Aorta (tissue), 5 donors: ENCODE measurements around the gene KRT83. TPM values are rescaled to one million over a fixed set of nuclear protein-coding genes. Genes with fewer than 3 reads are reported as not detected.
A peak's percentile ranks its signal among the peaks of the same experiment; 100 is the strongest.

Source experiments
- ATAC-seq: fragments of 200-7000 bp; cut with Tn5 transposase; one replicate; pipeline ENCODE4 v1.9.1; 2022; ENCODE audit warnings: moderate library complexity; ENCODE audit not compliant: low FRiP score
- DNase-seq, 2 donors: peaks; one replicate each; pipeline ENCODE4 v3.0.0-alpha.2; 2020
- H3K27ac ChIP-seq, 2 donors: one replicate each; pipeline ENCODE4 v1.5.1; 2013; ENCODE audit warnings: low read length in 2 of 2, mild to moderate bottlenecking in 2 of 2, moderate library complexity in 2 of 2, control low read depth in 1 of 2, inconsistent platforms in 1 of 2, low read depth in 1 of 2
- H3K27me3 ChIP-seq, 2 donors: one replicate each; pipeline ENCODE4 v1.6.1; 2013; ENCODE audit warnings: control low read depth in 1 of 2, low read length in 1 of 2, mild to moderate bottlenecking in 1 of 2, moderate library complexity in 1 of 2; ENCODE audit not compliant: insufficient read depth in 2 of 2, control insufficient read depth in 1 of 2
- H3K36me3 ChIP-seq, 2 donors: one replicate each; pipeline ENCODE4 v1.6.1; 2013; ENCODE audit warnings: control low read depth in 1 of 2, low read length in 1 of 2, mild to moderate bottlenecking in 1 of 2; ENCODE audit not compliant: insufficient read depth in 2 of 2, control insufficient read depth in 1 of 2
- H3K4me1 ChIP-seq, 2 donors: one replicate each; pipeline ENCODE4 v1.6.1; 2013; ENCODE audit warnings: low read length in 2 of 2, control low read depth in 1 of 2, mild to moderate bottlenecking in 1 of 2, moderate library complexity in 1 of 2; ENCODE audit not compliant: insufficient read depth in 2 of 2, control insufficient read depth in 1 of 2
- H3K4me3 ChIP-seq, 2 donors: one replicate each; pipeline ENCODE4 v1.5.1; 2013; ENCODE audit warnings: low read length in 2 of 2, control low read depth in 1 of 2, mild to moderate bottlenecking in 1 of 2
- H3K9me3 ChIP-seq: one replicate; pipeline ENCODE4 v1.6.1; 2013; ENCODE audit warnings: mild to moderate bottlenecking, low read length; ENCODE audit not compliant: control insufficient read depth
- WGBS, 2 donors: extraction: QIAGEN DNeasy Blood & Tissue Kit; methylation state at CpG; one replicate each; pipeline ENCODE4 v1.1.7; 2013; 5-methylcytosine and 5-hydroxymethylcytosine counted together
- intact Hi-C, 2 donors: fragments of 100-400 bp; cut with DNase I; formaldehyde crosslinking; loops; one replicate each; pipeline versions ENCODE4 v1.14.2 to v1.15.0; 2022
- polyA plus RNA-seq, 2 donors: library from polyadenylated mRNA; stranded (reverse); fragments of 200-250 nt; gene quantifications; one replicate each; pipeline ENCODE4 v1.2.3, GENCODE V29; 2013
- total RNA-seq, 2 donors: library from RNA; stranded (reverse); fragmentation: NEBNext Ultra II Directional; extraction: Animal tissue kit (Norgen Biotek cat#: 25700); gene quantifications; one replicate each; pipeline ENCODE4 v1.2.1, GENCODE V29; 2021
- donor health status: healthy with polysubstance abuse.
- donor health status: Bipolar disorder and iron deficiency.
- donor health status: DM: no; HTN: no; CAD: no.
- donor health status: DM: no; HTN: no; CAD: no.
- donor health status: DM: yes; HTN: yes; CAD: no.

KRT83 gene
- total and polyA plus RNA-seq, 4 donors: not detected

DNA sequence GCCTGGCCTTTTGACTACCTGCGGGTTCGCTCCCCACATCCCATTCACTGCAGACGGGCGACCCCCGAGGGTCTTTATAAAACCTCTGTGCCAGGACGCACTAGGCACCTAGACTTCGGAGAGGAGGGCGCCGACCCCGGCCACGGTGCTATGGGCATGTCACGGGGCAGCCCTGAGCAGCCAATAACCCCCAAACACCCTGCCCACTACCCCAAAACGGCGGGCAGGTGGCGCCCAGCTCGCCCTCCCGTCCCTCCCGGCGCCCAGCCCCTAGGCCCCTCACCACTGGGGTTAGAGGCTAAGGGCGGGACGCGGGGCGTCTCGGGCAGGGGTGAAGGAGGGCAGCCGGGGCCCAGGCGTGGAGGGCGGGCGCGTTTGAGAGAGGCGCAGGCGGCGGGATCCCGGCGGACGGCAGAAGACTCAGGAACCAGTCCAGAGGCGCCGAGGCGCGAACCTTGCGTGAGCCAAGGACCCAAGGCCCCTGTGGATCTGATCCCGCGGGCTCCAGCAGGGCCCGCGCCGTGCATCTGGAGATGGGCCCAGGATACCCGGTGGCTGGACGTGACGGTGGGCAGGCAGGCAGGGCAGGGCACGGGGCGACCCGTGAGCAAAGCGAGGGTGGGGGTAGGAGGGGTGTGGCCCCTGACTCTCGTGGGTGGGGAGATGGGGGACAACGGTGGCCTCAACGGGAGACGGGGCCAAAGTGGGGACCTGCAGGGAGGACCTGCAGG lies 35.0 kb upstream of the KRT83 start:
- DNase-seq: peak in 1 of 2 donors; percentile 71

DNA sequence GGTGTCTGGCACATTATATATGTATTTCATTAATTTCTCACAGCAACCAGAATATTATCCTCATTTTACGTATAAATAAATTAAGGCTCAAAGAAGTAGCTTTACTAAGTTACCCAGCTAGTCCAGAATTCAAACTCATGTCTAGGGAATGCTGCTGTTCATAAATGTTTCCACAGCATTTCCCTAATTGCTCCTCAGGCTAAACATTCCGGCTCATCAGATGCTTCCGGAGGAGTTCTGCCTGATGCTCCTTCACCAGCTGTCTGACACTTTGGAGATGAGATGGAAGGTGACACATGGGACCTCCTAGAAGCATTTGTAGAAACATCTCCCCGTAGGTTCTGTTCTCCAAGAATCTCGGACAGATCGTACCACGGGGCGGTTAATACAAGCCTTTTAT lies 34.0 kb upstream of the KRT83 start:
- 95 to 96% methylated on average over 8 of the region's 8 CpGs for WGBS, 2 donors
- ATAC-seq (no peak), DNase-seq (no peak)
- Histone ChIP-seq H3K27me3 (no peaks in the 10 kb centered on the region), H3K27ac (no peak overlapping the region), H3K4me3 (no peak overlapping the region), H3K36me3 (no peaks in the 10 kb centered on the region), H3K4me1 (no peaks in the 10 kb centered on the region), H3K9me3 (no peaks in the 10 kb centered on the region)
- intact Hi-C loops: no loop called here

More for the DNA sequence above, 35.0 kb upstream of the KRT83 start:
- no peak overlapping the region for H3K27ac ChIP-seq
- 91 to 92% methylated on average over 56 of the region's 56 CpGs for WGBS, 2 donors
- no peak overlapping the region for H3K4me3 ChIP-seq
- H3K27me3 ChIP-seq: no peaks in the 10 kb centered on the region
- ATAC-seq: no peak
- H3K4me1 ChIP-seq: no peaks in the 10 kb centered on the region
- no peaks in the 10 kb centered on the region for H3K36me3 ChIP-seq
- intact Hi-C loops: no loop called here
- H3K9me3 ChIP-seq: no peaks in the 10 kb centered on the region

DNA sequence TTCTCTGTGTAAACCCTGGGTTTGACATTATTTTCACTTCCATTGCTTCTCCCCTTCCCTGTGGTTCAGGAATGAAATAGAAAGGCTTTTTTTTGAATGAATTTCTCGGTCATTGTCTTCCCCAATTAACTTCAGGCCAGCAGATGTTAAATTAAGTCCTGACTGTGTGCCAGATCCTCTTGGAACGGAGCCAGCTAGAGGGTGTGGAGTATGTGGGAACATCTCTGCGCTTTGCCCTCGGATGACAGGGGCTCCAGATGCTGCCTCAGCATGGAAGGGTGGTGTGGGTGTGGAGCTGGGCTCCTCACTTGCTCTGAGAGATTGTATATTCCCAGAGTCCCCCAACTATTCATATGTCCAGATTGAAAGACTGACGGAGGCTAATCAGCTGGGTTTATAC lies 33.0 kb upstream of the KRT83 start:
- H3K27ac ChIP-seq: no peak overlapping the region
- no peak overlapping the region for H3K4me3 ChIP-seq
- no peaks in the 10 kb centered on the region for H3K36me3 ChIP-seq
- no peaks in the 10 kb centered on the region for H3K9me3 ChIP-seq
- DNase-seq (no peak), ATAC-seq (no peak)
- WGBS, 2 donors: 40 to 49% methylated on average over 5 of the region's 5 CpGs
- no peaks in the 10 kb centered on the region for H3K4me1 ChIP-seq
- intact Hi-C loops: no loop called here
- H3K27me3 ChIP-seq: no peaks in the 10 kb centered on the region

DNA sequence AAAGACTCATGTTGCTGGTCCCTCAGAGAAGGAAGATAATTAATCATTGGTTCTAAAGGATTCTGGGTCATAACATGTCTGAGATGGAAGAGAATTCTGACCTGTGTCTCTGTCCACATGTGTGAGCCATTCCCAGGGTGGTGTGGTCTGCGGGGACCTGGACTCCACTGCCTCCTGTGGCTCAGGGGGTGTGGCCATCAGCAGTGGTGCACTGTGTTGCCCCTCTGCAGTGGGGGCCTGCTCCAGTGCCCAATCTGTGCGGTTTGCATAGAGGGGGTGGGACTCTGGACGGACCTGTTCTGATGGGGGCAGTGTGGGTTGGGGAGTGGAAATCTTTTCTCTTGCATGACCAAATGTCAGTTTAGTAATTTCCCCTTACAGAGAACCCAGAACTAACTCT lies 32.6 kb upstream of the KRT83 start:
- Histone ChIP-seq H3K27ac (no peak overlapping the region), H3K4me3 (no peak overlapping the region), H3K4me1 (no peaks in the 10 kb centered on the region), H3K27me3 (no peaks in the 10 kb centered on the region), H3K36me3 (no peaks in the 10 kb centered on the region), H3K9me3 (no peaks in the 10 kb centered on the region)
- 82 to 83% methylated on average over 3 of the region's 3 CpGs for WGBS, 2 donors
- DNase-seq: peak; percentile 25 to 42
- ATAC-seq: no peak
- intact Hi-C loops: no loop called here

DNA sequence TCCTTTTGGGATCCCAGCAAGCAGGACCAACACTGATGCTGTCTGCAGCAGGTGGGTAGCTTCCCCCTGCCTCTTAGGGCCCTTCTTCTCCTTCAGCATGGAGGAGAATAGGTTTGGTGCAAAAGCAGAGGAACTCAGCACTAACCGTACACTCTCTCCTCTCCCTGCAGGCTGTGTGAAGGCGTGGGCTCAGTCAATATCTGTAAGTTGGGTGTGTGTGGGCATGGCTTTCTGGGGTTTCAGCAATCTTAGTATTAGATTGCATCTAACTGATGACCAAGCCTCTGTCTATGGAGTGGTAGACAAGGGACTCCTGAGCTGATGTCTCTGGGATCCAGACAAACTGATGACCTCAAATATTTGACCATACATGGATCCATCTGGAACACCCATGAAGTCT lies 31.8 kb upstream of the KRT83 start:
- Histone ChIP-seq H3K4me1 (no peaks in the 10 kb centered on the region), H3K9me3 (no peaks in the 10 kb centered on the region), H3K27ac (no peak overlapping the region), H3K36me3 (no peaks in the 10 kb centered on the region), H3K27me3 (no peaks in the 10 kb centered on the region), H3K4me3 (no peak overlapping the region)
- DNase-seq: no peak
- 92 to 95% methylated on average over 2 of the region's 2 CpGs for WGBS, 2 donors
- no peak for ATAC-seq
- intact Hi-C loops: no loop called here

DNA sequence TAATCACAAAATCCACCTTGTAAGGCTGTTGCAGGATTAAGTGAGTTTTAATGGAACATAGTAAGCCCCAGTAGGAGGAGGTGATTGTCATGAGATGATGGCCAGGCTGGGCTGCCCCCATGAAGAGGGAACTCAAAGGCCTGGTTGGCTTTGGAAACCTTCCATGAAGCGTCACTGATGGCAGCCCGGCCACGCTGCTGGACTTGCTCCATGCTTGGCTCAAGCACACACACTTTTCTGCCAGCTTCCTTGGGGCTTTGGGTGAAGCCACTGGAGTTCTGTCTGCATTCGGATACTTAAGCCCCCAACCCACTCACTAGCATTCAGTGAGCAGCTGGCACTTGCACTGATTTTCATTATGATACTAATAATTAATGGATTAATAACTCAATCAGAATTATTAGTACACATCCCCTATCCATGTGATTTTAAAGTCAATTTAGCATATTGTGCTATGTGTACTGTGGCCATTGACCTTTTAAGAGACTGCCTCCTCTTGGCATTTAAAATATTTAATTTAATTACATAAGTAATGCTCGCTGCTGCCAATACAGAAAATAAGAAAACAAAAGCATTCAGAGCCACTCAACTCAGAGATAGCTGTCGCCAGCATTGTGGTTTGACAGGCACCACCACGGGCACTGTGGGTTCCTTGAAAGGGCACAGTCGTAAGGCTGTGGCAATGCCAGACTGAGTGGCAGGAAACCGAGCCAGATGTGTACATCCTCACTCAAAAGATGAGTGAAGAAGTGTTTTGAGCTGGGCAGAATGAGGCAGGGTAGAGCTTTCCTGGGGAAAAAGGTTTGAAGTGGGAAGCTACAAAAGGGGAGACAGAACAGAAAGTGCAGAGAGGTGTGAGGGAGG lies 30.2 kb upstream of the KRT83 start:
- H3K27me3 ChIP-seq: no peaks in the 10 kb centered on the region
- H3K4me1 ChIP-seq: no peaks in the 10 kb centered on the region
- no peaks in the 10 kb centered on the region for H3K9me3 ChIP-seq
- WGBS, 2 donors: 5 to 6% methylated on average over 9 of the region's 9 CpGs
- intact Hi-C loops: no loop called here
- no peak overlapping the region for H3K27ac ChIP-seq
- H3K36me3 ChIP-seq: no peaks in the 10 kb centered on the region
- ATAC-seq: no peak
- H3K4me3 ChIP-seq: no peak overlapping the region
- peak; percentile 51 to 79 for DNase-seq

DNA sequence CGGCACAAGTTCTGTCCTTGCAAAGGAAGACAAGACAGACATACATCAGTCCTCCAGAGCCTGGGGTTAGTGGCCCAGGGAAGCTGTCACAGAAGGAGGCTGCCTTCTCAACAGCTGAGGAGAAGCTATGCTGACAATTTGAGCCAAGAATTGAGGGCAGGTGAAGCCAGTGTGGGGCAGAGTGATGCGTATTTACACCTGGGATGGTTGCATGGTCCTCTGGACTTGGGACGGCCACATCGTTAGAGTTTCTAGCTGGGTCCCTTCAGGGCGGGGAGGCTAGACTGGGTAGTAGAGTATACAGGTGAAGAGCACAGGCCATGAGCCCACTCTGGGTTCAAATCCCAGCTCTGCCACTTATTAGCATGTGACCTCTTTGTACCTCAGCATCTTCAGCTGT lies 29.6 kb upstream of the KRT83 start:
- Histone ChIP-seq H3K27me3 (no peaks in the 10 kb centered on the region), H3K4me1 (no peaks in the 10 kb centered on the region), H3K27ac (no peak overlapping the region), H3K4me3 (no peak overlapping the region), H3K36me3 (no peaks in the 10 kb centered on the region), H3K9me3 (no peaks in the 10 kb centered on the region)
- 97 to 99% methylated on average over 5 of the region's 5 CpGs for WGBS, 2 donors
- intact Hi-C loops: no loop called here
- no peak for ATAC-seq
- peak in 1 of 2 donors; percentile 32 for DNase-seq

DNA sequence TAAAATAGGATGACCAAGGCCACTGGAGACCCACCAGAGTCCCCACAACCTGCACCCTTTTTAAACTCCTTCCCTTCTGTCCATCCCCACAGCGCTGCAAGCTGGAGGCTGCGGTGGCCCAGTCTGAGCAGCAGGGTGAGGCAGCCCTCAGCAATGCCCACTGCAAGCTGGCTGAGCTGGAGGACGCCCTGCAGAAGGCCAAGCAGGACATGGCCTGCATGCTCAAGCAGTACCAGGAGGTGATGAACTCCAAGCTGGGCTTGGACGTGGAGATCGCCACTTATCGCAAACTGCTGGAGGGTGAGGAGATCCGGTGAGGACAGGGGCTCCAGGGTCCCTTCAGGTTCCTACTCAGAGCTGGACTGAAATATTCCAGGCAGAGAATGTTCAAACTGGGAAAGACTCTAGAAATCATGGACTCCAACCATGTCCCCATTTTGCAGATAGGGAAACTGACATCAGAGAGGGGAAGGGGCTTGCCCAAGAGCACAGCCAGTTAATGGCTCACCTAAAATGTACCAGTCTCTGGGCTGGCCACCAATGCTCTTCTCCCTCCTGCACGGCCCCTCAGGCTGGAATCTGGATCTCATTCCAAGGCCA lies 28.9 kb upstream of the KRT83 start:
- H3K4me1 ChIP-seq: no peaks in the 10 kb centered on the region
- no peaks in the 10 kb centered on the region for H3K27me3 ChIP-seq
- WGBS, 2 donors: 94% methylated on average over 8 of the region's 8 CpGs
- no peaks in the 10 kb centered on the region for H3K9me3 ChIP-seq
- no peak overlapping the region for H3K27ac ChIP-seq
- intact Hi-C loops: no loop called here
- peak; percentile 15 to 52 for DNase-seq
- ATAC-seq: no peak
- no peaks in the 10 kb centered on the region for H3K36me3 ChIP-seq
- no peak overlapping the region for H3K4me3 ChIP-seq
